GM19397 (cell line): ENCODE measurements around the gene SFXN1.
"Not testable (repeated sequence)": the region's sequence is repeated elsewhere in the genome, so short reads cannot be mapped to it uniquely, and the experiment has no call there.

ENCODE experiments used
- ATAC-seq: cut with Tn5 transposase; IDR thresholded peaks from one replicate; pipeline ENCODE4 v1.9.1; 2021; ENCODE audit warnings: mild to moderate bottlenecking, moderate library complexity; ENCODE audit not compliant: unreplicated experiment

SFXN1 gene

DNA sequence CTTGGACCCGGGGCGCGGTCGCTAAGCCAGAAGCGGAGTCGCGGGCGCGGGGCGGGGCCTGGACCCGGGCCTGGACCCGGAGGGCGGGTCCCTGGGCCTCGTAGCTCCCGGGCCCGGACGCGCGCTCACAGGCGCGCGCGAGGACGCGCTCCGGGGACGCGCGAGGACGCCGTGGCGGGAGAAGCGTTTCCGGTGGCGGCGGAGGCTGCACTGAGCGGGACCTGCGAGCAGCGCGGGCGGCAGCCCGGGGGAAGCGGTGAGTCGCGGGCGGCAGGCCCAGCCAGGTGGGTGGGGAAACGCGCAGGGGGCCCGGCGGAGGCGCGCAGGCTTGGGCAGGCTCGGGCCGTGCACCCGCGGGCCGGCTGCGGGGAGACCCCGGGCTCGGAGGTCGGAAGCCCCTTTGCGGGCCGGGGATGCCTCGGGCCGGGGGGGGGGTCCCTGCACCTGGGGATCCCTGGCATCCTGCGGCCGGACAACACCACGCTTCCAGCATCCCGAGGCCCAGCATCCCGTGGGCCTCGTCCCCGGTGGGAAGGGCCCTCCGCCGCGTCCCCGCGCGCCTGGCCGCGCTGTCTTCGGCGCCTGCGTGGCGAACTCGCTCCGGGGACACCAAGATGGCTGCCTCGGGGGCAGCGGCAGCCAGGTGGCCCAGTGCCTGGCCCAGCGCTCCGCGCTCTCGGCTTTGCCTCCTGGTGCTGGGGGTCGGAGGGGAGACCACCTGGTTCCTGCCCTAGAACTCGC lies at the start of gene SFXN1:
Gene SFXN1, plus strand, starts transcription at position 177 of the 741 bp plus-strand sequence. CDS start 13,544 bp downstream, outside the sequence.
- ATAC-seq: peak; percentile 90

DNA sequence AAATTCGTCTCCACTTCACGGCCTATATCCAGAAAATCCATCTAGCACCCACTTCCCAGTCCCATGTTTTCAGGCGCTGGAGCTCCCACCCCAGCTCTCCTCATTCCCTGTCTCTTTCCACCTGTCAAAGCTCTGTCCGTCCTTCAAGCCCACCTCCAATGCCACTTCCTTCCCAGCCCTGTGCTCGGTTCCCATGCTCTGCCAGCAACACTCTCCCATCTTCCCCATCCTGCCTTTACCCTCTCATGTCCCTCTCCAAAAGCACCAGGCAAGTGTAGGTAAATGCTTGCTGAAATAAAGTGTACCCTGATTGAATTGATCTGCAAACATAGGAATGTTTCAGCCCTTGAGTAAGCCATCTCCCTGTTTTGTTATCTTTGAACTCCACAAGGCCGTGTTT lies 43.6 kb upstream of the SFXN1 start:
- no peak for ATAC-seq

DNA sequence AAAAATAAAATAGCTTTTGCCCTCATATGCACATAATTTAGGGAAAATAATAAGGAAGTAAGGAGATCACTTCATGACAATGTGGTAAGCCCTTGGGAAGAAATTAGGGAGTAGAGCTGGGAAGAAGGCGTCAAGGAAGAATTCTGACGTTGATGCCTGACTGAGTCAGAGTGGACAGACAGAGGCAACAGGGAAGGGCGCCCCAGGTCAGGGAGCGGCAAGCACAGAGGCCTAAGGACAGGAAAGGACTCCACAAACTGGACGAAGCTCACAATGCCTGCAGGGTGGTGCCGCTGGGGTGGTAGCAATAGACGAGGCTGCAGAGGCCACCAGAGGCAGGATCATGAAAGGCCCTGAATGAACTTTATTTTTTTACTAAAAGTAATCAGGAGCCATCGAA lies 42.0 kb upstream of the SFXN1 start:
- ATAC-seq: no peak

DNA sequence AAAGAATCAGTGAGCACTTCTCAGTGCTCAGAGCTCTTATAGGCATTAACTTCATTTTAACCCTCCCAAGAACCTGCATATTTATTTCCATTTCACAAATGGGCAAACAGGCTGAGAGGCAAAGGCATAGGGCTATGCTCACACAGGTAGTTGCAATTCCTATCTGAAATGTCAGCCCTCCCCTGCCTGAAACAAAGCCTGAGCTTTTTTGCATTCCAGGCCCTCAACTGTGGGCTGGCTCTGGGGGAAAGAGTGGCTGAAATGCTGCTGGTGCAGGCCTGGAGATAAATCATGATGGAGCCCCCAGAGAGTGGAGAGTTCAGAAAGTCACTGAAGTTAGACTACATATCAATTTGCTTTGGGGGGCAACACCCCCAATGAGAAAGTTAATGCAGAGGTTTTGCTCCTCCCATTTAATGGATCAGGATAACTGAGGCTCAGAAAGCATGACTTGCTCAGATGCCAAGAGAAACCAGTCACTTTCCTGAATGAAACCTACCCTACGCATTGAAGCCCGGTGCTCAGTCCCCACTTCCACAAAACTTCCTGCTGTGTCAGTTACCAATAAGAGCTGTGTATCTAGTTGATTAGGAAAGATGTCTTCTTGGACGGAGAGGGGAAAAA lies 40.0 kb upstream of the SFXN1 start:
- no peak for ATAC-seq

GRCh38 chr5:175443514-175444059 lies 34.8 kb upstream of the SFXN1 start:
- no peak for ATAC-seq

- ATAC-seq: peak; percentile 63
Measured at GRCh38 chr5:175444060-175444904, 34.1 kb upstream of the SFXN1 start, which contains the start of gene DRD1. Gene DRD1, minus strand, starts transcription at chr5:175444182. Its CDS starts 1,083 bp downstream, at chr5:175443099.

DNA sequence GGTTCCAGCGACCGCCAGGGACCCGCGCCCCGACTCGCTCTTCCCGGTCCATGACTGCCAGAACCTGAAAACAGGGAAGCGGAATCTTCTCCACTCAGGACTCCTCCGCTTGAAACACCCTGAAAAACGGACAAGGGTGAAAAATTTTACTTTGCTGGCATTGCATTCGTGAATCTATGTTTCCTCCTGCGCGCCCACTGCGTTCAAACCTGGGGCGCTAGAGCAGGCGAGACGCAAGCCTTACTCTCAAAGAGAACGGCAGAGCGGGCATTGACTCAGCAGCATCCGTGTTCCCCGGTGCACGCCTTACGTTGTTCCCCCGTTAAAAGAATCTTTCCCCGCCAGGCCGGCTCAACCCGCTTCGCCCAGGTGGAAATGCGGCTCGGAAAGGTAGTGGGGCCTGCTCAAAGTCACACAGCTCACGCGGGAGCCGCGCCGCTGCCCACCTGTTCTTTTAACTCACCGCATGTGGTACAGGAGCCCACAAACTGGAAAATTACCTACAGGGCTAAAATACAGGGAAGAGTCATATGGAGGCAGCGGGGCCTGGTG lies 33.4 kb upstream of the SFXN1 start:
- no peak for ATAC-seq

GRCh38 chr5:175446378-175446777 lies 32.0 kb upstream of the SFXN1 start:
- ATAC-seq: not testable (repeated sequence)

DNA sequence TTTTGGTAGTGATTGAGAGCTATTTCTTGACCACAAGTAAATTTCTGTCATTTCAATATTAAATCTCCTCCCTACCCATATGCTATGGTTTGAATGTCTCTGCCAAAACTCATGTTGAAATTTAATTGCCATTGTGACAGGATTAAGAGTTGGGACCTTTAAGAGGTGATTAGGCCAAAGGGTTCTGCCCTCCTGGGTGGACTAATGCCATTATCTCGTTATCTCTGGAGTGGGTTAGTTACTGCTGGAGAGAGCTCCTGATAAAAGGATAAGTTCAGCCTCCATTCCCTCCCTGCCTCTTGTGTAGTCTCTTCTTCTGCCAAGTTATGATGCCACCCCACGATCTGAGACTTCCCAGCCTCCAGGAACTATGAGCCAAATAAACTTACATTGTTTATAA lies 30.8 kb upstream of the SFXN1 start:
- ATAC-seq: no peak

DNA sequence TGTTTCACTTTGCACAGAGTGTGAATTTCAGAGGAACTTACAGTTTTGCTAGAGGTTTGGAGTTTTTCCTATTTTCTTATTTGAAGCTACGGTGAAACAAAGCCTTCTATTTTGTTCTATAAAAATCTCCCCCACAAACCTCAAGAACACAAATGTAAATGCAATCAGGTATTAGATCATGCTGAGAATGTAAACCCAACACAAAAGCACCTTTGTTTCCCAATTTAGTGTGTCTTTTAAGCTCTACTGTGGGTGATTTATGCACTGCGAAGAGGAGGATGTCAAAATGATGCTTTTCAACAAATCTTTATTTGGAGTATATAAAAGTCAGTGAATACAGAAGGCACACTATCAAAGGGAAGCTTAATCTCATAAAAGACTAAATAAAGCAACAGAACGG lies 30.1 kb upstream of the SFXN1 start:
- ATAC-seq: no peak

GRCh38 chr5:175452166-175452565 lies 26.2 kb upstream of the SFXN1 start:
- no peak for ATAC-seq

- ATAC-seq: not testable (repeated sequence)
Measured at GRCh38 chr5:175454338-175454737, 24.0 kb upstream of the SFXN1 start.

- no peak for ATAC-seq
Measured at GRCh38 chr5:175456105-175456742, 22.1 kb upstream of the SFXN1 start.

DNA sequence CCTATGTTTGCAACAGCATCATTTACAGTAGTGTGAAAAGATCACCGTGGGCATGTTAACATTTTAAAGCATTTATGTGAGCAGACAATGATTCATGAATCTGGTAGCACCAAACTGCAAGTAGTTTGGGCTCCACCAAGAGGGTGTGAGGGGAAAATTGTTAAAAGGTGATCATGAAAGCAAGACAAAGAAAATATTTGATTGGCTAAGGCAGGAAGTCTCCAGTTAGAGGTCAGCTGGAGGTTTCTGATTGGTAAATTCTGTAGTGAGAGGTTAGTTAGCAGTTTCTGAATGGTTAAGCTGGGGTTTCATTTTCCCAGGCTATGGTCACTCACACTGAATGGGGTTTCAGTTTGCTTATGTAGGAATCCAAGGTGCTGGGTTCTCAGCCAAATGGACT lies 20.9 kb upstream of the SFXN1 start:
- ATAC-seq: peak; percentile 84

DNA sequence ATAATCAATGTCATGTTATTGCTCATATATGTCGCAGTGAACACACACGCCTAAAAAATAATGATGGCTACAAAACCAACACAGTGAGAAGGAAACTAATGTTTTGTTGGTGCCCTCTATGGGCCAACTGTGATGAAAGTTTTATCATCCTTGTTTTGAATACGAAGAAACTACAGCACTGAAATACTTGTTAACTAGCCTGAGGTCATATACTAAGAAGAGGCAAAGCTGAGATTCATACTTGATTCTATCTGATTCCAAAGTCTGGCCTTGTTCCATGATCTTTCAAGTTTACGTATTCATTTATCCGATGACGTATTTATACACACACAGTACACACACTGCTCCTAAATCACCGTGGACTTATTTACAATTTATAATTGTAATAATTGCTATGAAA lies 18.2 kb upstream of the SFXN1 start:
- no peak for ATAC-seq

- ATAC-seq: no peak
Measured at GRCh38 chr5:175460552-175460951, 17.8 kb upstream of the SFXN1 start.

- no peak for ATAC-seq
Measured at GRCh38 chr5:175461370-175461769, 17.0 kb upstream of the SFXN1 start.

GRCh38 chr5:175463641-175464040 lies 14.7 kb upstream of the SFXN1 start:
- no peak for ATAC-seq

DNA sequence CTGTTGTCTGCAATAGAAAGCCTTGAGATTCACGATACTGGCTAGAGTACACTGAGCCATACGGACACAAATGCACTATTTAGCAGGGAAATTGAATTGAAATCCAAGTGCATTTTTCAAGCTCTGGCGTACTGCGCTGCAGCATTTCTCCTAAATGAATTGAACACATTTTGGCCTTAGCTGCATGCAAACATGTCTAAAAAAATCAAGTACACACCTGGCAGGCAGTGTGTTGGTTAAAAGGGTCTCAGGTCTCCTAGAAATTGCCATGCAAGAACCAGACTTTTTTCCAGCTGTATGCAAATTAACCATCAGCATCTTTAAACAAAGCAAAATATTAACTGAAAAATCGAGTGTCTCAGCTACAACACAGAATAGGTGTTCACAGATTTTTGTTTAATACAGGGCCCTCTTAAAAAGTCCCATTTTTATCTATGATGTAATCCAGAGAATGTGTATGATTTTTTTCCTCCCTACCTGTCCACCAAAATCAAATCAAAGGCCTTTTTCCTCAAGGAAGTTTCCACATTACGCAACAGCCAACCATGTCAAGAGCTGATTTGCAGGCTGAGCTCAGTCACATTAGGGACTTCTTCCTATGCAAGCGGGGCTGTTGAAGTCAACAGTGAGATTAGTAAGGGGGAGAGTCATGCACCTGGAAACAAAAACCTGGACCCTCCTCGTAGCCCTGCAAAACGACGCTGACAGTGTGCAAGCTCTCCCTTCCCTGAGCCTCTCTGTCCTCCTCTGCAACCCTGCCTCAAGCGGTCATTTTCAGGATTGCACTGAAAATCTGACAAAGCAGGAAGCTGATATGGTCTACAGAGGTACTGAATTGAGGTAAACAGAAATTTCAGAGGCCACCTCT lies 14.1 kb upstream of the SFXN1 start:
- peak; percentile 97 for ATAC-seq

DNA sequence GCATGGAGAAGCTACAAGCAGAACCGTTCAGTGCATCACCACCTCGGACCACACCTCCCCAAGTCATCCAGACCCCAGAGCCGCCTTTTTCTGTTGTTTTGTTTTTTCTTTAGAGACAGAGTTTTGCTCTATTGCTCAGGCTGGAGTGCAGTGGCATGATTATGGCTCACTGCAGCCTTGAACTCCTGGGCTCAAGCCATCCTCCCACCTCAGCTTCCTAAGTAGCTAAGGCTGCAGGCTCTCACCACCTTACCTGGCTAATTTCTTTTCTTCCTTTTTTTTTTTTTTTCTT lies 13.5 kb upstream of the SFXN1 start:
- ATAC-seq: no peak
